ENCODE measurements around the gene CFAP410.
"Not testable (repeated sequence)": the region's sequence is repeated elsewhere in the genome, so short reads cannot be mapped to it uniquely, and the experiment has no call there.

The CFAP410 gene

DNA sequence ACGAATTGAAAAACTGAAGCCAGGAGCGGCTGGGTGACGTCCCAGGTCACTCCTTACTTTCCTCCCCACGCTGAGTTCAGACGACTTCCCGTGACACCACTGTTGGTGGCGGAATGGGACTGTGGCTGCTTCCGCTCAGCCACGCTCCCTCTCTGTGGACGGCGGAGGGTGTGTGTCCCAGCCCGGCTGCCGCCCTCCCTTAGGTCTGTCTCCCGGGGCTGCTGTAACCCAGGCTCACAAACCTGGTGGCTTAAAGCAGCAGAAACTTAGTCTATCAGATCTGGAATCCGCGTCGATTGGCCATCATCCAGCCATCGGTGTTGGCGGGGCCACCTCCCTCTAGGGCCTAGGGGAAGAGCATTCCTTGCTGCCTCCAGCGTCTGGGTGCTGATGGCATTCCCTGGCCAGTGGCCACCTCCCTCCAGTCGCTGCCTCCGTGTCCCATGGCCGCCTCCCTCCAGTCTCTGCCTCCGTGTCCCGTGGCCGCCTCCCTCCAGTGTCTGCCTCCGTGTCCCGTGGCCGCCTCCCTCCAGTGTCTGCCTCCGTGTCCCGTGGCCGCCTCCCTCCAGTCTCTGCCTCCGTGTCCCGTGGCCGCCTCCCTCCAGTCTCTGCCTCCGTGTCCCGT lies 31.7 kb upstream of the CFAP410 start:
- in situ Hi-C loops (cut with HindIII; ENCODE audit: low sequenced_read_pairs) = no loop called here

DNA sequence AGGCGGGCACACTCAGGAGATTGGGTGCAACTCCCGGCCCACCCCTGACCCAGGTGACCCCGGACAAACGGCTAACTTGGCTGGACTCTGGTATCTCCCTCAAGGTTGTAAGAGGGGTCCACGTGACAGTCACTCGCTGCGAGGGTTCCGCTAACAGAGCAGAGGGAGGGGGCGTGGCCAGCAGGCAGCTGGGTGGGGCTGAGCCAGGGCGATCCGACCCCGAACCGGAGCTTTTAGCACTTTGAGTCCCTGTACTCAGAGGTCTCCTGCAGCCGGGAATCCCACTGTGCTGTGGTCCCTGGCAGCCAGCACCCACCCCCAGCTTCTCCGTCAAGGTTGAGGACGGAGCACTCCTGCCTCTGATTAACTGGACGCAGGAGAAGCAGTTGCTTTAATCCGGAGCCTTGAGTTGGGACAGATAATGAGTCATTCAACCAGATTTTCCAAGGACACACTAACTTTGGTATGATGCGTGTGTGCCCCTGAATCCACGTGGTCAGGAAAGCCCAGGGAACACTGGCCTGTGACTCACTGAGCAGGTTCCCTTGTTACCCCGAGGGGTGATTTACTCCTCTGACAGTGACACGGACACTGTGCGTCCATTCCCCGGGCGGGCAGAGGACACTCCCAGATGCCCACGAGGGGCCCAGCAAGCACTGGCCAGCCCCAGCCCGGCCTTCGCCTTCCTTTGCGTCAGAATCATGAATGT lies 31.0 kb upstream of the CFAP410 start:
- in situ Hi-C loops (cut with HindIII; ENCODE audit: low sequenced_read_pairs) = no loop called here

DNA sequence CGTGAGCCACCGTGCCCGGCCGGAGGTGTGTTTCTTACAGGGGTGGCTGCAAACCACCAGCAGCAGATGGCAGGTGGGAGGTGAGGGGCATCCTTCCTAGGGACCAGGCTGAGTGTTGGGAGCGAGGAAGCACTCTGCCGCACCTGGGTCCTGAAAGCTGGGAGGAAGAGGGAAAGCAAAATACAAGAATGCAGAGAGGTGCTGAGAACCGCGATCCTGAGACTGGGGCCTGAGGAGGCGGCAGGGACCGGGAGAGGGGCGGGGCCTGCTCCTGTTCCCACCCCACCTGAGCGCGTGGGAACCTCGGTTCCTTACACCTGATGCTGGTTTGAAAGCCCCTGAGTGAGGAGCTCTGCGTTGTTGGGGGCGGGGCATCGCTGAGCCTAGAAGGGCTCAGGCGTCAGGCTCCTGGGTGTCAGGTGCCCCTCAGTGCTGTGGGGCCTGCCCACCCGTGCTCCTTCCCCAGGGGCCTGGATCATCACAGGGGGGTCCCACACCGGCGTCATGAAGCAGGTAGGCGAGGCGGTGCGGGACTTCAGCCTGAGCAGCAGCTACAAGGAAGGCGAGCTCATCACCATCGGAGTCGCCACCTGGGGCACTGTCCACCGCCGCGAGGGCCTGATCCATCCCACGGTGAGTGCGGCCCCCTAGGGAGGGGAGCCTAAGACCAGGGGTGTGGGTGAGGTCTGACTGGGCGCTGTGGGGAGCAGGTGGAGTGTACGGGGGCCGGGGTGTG lies 29.7 kb upstream of the CFAP410 start:
- in situ Hi-C loops (cut with HindIII; ENCODE audit: low sequenced_read_pairs) = no loop called here

DNA sequence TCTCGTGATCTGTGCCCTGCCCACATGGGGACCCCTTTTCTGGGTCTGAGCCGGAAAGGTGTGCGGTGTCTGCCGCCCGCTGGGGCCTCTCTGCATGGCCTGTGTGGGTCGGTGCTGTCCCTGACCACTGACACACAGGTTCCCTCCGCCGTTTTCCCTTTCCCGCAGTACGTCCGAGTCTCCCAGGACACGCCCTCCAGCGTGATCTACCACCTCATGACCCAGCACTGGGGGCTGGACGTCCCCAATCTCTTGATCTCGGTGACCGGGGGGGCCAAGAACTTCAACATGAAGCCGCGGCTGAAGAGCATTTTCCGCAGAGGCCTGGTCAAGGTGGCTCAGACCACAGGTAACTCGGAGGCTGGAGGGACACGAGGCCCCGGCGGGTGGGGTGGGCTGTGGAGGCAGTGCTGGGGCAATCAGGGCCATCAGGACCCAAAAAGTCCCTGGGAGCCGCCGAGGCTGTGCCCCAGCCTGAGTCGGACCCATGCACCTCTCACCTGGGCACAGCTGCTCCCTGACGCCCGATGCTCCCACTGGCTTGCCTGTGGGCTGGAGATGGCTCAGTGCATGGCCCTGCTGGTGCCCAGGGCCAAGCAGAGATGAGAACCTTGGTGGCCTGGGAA lies 27.5 kb upstream of the CFAP410 start:
- in situ Hi-C loops (cut with HindIII; ENCODE audit: low sequenced_read_pairs) = no loop called here

DNA sequence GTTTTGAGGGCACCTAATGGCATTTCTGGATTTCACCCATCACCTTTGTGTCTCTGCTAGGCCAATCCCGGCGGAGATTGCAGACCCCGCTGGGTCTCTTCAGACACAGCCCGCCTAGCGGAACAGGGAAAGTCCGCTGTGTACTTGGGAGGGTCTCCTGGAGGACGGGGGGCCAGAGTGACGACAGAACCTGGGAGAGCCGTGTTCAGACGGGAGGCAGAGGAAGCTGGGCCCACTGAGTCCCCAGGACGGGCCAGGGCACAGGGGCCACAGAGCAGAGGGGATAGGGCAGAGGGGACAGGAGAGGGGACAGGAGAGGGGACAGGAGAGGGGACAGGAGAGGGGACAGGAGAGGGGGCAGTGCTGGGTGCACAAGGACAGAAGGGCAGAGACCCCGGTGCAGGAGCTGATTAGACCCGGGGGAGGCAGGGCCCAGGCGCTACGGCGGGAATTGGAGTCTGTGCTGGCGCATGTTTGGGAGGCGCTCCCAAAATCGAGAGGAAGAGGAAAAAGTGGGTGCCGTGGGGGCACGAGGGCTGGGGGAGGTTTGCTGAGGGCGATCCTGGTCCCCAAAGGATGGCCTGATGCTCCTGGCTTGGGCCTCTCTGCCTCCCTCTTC lies 26.9 kb upstream of the CFAP410 start:
- in situ Hi-C loops (cut with HindIII; ENCODE audit: low sequenced_read_pairs) = no loop called here

DNA sequence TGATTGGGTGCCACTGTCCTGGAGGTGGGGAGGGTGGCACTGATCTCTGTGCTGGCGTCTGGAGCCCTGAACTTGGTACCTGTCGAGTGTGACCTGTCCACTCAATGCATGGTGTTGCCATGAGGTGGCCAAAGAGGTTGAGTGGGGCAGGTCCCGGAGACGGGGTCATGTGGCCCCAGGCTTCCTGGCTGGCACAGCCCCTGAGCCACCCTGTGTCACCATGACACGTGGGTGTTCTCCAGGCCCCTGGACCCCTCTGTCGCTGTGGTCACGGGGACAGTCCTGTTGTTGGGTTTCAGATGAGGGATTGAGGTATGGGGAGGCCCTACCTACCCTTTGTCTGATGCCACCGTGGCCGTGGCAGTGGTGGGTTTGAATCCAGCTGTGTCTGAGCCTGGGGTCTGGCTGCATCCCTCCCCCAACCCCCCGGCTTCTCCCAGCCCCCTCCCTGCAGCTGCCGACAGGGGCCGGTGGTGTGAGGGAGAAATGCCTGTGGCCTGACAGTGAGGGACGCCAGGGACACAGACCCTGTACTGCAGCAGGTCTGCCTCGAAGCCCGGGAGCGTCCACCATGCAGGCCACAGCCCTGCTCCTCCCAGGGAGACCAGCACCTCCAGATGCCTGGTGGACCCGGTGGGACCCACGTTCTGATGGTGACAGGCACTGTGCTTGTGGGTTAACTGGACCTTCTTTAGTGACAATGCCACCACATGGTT lies 26.2 kb upstream of the CFAP410 start:
- in situ Hi-C loops (cut with HindIII; ENCODE audit: low sequenced_read_pairs) = no loop called here

DNA sequence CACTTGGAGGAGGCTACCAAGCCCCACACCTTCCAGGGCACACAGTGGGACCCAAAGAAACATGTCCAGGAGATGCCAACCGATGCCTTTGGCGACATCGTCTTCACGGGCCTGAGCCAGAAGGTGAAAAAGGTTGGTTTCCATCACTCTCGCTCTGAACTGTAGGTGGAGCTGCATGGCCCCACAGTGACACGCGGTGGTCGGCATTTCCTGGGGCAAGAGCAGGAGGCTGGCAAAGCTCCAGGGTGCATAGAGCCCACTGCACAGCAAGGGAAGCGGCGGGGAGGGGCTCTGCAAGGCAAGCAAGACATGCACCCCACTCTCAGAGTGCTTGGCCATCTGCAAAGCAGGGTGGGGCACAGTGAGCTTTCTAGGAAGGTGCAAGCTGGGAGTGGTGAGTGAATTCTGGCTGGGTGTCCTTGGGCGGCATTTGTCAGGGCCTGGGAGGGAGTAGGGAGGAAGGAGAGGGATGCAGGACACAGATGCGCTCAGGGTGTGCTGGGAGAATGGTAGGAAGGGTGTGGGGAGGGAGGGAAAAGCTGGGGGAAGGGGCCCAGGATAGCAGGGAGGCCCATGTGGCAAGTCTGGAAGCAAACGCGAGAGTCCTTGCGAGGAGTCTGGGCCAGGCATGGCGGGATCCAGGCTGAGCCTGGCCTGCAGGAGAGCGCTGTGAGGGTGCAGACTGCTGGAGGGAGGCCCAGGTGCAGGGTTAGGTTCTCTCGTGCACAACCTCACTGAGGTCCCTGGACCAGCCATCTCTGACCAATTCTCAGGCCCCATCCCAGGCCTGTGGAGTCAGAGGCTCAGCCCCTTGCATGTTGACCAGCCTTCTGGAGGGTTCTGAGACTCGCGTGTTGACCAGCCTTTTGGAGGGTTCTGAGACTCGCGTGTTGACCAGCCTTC lies 25.2 kb upstream of the CFAP410 start:
- in situ Hi-C loops (cut with HindIII; ENCODE audit: low sequenced_read_pairs) = no loop called here

DNA sequence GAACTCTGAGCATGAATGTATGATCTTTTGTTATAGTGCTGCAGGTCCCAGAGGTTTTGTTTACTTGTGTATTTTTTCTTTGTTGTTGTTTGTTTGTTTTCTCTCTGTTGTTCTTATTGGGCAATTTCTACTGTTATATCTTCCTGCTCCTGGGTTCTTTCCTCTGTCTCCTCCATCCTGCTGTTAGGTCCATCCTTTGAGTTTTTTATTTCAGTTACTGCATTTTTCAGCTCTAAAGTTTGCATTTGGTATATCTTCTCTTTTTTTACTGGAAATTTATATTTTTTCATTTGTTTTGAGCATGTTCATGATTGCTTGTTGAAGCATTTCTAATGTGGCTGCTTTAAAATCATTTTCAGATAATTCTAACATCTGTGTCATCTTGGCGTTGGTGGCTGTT lies 24.1 kb upstream of the CFAP410 start:
- in situ Hi-C loops (cut with HindIII; ENCODE audit: low sequenced_read_pairs) = no loop called here

DNA sequence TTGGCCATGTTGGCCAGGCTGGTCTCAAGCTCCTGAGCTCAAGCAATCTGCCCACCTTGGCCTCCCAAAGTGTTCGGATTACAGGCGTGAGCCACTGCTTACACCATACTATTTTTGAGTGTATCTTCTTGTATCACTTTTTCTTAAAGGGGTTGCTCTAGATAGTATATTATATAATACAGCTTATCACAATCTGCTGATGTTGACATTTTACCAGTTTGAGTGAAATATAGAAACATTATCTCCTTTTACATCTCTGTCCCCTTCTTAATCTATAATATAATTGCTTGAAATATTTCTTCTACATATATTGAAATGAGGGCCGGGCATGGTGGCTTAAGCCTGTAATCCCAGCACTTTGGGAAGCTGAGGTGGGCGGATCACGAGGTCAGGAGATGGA lies 22.7 kb upstream of the CFAP410 start:
- in situ Hi-C loops (cut with HindIII; ENCODE audit: low sequenced_read_pairs) = not testable (repeated sequence)

DNA sequence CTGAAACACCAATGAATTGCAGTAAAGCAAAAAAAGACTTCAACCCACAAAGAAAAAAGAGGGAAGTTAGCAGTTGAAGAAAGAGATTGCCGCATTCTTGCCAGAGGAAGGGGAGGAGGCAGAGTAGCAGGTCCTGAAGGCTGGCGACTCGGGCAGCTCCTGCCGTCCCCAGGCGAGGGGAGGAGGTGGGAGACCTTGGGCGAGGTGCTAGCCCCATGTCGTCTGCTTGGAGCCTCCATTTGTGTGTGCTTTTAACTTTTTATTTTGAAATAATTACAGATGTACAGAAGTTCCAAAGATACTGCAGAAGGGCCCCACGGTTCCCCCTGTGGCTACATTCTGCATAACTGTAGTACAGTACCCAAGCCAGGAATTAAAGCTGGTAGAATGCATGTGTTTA lies 21.0 kb upstream of the CFAP410 start:
- in situ Hi-C loops (cut with HindIII; ENCODE audit: low sequenced_read_pairs) = no loop called here

DNA sequence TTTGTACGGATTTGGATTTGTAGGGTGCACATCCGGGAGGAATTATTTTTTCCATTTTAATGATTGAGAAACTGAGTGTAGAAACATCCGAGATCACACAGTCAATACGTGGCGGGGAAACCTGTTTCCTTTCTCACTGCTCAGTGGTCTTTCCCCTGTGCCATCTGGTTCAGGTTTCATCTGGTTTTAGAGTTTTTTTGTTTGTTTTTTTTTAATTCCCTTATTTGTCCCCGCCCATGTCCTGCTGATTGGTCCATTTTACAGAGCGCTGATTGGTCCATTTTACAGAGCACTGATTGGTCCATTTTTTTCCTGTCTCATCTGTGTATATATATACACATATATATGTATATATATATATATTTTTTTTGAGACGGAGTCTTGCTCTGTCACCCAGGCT lies 20.2 kb upstream of the CFAP410 start:
- in situ Hi-C loops (cut with HindIII; ENCODE audit: low sequenced_read_pairs) = no loop called here

DNA sequence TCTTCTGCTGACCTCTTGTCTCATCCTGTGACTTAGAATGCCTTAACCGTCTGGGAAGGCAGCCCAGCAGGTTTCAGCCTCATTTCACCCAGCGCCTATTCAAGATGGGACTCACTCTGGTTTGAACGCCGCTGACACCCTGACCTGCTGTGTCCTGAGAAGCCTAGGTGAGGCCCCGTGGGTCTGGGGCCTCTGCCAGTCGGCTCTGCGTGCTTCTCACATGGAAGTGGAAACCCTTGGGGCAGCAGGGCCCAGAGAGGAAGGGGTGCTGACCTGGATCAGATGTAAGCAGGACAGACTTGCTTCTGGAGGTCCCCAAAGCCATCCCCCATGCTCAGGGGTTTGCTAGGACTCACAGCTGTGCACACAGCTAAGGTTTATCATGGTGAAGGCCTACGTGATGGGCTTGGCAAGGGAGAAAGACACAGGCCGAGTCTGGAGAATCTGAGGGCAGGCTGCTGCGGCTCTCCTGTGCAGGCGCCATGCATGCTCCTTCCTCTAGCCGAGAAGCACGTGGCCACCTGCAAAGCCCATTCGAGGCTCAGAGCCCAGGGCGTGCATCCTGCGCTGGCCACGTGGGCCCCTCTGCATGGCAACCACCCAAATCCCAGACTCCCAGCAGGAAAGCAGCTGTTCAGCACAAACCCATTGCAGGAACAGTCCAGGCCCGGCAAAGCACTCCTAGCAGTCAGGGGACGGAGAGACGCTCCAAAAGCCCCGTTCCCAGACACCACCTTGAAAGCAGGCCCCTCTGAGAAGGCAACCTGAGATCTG lies 18.1 kb upstream of the CFAP410 start:
- in situ Hi-C loops (cut with HindIII; ENCODE audit: low sequenced_read_pairs) = no loop called here

DNA sequence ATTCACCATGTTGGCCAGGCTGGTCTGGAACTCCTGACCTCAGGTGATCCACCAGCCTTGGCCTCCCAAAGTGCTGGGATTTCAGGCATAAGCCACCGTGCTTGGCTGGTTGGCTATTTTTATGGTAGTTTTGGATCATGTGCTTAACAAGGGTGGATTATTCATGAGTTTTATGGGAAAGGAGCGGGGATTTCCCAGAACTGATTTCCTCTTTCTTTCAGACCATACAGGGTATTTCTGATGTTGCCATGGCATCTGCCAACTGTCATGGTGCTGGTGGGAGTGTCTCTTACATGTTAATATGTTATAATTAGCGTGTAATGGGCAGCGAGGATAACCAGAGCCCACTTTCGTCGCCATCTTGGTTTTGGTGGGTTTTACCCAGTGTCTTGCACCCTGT lies 17.4 kb upstream of the CFAP410 start:
- in situ Hi-C loops (cut with HindIII; ENCODE audit: low sequenced_read_pairs) = no loop called here

DNA sequence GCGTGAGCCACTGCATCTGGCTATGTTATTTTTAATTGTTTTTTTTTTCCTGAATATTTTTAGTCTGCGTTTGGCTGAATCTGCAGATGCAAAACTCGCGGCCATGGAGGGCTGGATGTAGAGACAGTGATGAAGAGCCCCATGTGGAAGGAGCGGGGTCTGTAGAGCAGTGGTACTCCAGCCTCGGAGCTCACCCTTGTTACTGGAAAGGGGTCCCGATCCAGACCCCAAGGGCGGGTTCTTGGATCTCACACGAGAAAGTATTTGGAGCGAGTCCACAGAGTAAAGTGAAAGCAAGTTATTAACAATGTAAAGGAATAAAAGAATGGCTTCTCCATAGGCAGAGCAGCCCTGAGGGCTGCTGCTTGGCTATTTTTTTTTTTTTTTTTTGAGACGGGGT lies 17.0 kb upstream of the CFAP410 start:
- in situ Hi-C loops (cut with HindIII; ENCODE audit: low sequenced_read_pairs) = no loop called here

DNA sequence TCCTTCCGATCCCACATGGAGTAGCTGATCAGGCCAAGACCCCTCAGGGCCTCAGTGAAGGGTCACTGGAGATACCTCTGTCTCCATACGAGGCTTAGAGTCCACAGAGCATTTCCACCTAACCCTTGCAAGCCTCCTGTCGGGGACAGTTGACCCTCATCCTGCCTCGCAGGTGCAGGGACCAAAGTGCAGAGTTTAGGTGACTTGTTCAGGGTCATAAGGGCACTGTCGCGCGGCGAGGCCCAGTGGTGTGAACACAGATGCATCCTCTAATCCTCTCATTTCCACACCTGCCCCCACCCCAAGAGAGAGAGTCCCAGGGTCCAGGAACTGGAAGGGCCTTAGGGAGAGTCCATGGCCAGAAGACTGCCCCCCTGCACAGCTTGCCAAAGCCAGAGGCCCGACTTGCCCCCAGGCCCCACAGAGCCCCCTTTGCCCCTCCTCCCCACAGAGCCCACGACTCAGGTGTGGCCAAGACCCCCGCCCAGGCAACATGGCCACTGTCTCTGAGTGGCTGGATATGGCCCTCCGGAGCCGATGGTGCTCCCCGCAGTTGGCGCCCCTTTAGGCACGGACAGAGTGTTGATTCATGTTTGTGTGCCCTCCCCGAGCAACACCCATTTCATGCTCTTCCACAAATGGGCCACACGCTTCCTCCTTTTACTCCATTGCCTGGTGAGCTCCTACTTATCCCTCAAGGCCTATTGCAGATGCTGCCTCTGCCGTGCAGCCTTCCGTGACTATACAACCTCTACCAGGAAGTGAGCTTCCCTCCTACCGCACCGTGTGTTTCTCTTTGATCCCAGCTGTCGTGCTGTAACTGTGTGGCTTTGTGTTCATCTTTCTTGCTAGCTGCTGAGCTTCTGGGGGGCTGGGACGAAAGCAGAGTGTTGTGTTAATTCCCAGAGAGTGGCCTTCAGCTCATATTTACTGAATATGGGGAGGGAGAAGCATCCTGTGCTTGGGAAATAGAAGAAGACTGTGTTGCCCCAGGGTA lies 15.9 kb upstream of the CFAP410 start:
- in situ Hi-C loops (cut with HindIII; ENCODE audit: low sequenced_read_pairs) = no loop called here

DNA sequence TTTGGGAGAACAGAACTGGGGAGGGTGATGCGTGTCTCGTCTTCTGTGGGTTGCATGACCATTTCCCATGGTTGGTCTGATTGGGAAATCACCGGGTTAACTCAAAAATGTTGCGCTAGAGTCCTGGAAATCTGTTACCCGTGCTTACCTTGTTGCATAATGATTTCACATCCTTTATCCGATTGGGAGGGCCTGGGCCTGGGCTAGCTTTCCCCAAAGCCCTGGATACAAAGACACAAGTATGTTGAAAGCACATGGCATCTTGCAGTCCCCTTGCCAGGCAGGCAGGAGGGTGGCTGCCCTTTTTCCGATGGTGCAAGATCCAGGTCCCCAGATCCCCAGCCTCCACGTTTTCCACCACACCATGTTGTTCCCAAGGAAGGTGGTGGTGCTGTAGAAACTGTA lies 14.8 kb upstream of the CFAP410 start:
- in situ Hi-C loops (cut with HindIII; ENCODE audit: low sequenced_read_pairs) = no loop called here

DNA sequence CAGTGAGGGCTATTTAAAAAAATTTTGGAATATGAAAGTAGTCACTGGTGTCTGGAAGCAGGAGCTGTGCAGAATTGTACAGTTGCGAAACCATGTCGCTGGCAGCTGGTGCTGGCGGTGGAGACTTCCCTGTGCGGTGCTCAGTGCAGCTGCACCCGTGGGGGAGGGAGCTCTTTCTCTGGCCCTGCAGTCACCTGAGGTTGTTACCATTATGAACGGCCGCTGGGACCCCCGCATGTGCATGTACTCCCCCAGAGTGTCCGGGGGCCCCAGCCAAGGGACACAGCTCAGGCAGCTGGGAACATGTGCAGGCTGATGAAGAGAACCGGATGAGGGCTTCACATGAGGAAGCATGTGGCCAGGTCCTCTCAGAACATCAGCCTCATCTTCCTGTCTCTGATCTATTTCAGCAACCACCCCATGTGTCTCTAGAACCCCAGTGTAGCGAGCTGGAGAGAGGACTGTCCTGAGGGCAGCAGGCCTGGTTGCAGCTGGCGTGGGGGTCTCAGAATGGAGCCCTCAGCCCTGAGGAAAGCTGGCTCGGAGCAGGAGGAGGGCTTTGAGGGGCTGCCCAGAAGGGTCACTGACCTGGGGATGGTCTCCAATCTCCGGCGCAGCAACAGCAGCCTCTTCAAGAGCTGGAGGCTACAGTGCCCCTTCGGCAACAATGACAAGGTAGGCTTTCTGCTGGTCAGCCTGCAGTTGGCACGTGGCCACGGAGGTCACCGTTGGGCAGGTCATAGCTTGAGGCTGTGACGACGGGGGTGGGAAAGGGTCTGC lies 14.2 kb upstream of the CFAP410 start, which contains the start of gene TRPM2:
TRPM2 (plus strand) TSS at position 431 of the 780 bp plus-strand sequence; CDS start at position 511, 80 bp downstream.
- in situ Hi-C loops (cut with HindIII; ENCODE audit: low sequenced_read_pairs) = no loop called here
